A172 (cell line): Measurements from ENCODE around the gene TSPY1. TPM values are rescaled to one million over a fixed set of nuclear protein-coding genes. Genes with fewer than 3 reads are reported as not detected.
"Not testable (repeated sequence)": the region's sequence is repeated elsewhere in the genome, so short reads cannot be mapped to it uniquely, and the experiment has no call there.

Source experiments
- DNase-seq: peaks from one replicate; pipeline ENCODE4 v3.0.0-alpha.2; 2015; ENCODE audit warnings: low spot score
- total RNA-seq: library from RNA; depleted of rRNA; stranded (reverse); fragments of >200 nt; shearing (Covaris generic); gene quantifications from 2 replicates; pipeline ENCODE4 v1.2.3, GENCODE V29; 2014; rRNA removed

Gene TSPY1, protein sequence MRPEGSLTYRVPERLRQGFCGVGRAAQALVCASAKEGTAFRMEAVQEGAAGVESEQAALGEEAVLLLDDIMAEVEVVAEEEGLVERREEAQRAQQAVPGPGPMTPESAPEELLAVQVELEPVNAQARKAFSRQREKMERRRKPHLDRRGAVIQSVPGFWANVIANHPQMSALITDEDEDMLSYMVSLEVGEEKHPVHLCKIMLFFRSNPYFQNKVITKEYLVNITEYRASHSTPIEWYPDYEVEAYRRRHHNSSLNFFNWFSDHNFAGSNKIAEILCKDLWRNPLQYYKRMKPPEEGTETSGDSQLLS
- total RNA-seq = 0.24 TPM in 1 of 2 replicates, not detected in the other

DNA sequence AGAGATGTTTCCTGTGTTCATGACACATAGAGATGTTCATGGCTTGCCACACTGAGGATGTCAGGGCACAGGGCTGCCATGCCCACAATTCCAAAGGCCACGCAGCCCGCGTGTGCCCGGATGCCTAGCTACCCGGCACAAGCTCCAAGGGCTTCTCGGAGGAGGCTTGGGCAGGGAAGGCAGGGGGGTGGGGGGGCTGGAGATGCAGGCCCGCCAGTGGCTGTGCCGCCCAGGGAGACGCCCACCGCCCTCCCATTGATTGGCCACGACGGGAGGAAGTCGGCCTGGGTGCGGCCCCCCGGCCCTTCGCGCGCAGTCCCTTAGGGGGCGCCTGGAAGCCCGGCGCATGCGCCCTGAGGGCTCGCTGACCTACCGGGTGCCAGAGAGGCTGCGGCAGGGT is at the start of gene TSPY1:
TSS of gene TSPY1 (plus strand) at position 301 of the 400 bp plus-strand sequence. CDS start at position 347, 46 bp downstream.
- DNase-seq = not testable (repeated sequence)

- DNase-seq = not testable (repeated sequence)
Observed at GRCh38 chrY:9486967-9487366, 20.2 kb downstream of the TSPY1 start, which contains the start of gene TSPY9. TSPY9 (plus strand) TSS chrY:9487267; CDS start chrY:9487313, 46 bp downstream.

DNA sequence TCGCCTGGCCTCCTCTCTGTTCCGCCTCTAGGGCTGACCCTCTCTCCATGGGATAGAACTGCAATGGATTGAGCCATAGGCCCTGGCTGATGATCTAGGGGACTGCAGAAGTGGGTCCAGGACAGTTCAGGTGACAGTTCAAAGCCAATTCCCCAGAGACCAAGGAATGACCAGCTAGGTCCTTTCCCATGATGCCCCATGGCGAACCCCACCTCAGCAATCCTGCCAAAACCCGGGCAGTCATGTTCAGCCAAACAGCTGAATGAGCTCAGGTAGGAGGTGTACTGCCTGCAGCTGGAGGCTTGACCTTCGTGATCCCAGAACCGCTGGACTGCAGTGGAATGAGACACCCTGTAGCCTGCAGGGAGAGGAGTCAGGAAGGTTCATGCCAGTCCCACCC is 37.6 kb downstream of the TSPY1 start:
- not testable (repeated sequence) for DNase-seq

DNA sequence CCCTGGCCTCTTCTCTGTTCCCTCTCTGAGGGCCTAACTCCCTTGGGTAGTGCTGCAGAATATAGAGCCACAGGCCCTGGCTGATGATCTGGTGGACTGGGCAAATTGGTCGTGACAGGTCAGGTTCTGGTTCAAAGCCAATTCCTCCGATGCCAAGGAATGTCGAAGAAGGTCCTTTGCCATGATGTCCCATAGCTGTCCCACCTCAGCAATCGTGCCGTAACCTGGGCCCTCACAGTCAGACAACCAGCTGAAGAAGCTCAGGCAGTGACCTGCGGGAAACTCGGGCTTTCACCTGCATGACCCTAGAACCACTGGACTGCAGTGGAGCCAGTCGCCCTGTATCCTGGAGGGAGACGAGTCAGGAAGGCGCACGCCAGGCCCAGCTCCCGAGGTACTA is 49.5 kb downstream of the TSPY1 start:
- not testable (repeated sequence) for DNase-seq

Other genes with a start within 250 kb of the TSPY1 start
- not detected in 2 replicates for gene TSPY4, start 129.5 kb upstream of the TSPY1 start, total RNA-seq
- not detected in 2 replicates for gene TSPY8, start 109.2 kb upstream of the TSPY1 start, total RNA-seq
- not detected in 2 replicates for gene TSPY3, start 68.5 kb upstream of the TSPY1 start, total RNA-seq
- not detected in 2 replicates for gene TSPY9, start 20.3 kb downstream of the TSPY1 start, total RNA-seq
- gene TSPY10, start 60.9 kb downstream of the TSPY1 start, total RNA-seq = 0.24 TPM in 1 of 2 replicates, not detected in the other